Measurements from ENCODE around the gene SGF29.
"Not testable (repeated sequence)": the region's sequence is repeated elsewhere in the genome, so short reads cannot be mapped to it uniquely, and the experiment has no call there.

The SGF29 gene

DNA sequence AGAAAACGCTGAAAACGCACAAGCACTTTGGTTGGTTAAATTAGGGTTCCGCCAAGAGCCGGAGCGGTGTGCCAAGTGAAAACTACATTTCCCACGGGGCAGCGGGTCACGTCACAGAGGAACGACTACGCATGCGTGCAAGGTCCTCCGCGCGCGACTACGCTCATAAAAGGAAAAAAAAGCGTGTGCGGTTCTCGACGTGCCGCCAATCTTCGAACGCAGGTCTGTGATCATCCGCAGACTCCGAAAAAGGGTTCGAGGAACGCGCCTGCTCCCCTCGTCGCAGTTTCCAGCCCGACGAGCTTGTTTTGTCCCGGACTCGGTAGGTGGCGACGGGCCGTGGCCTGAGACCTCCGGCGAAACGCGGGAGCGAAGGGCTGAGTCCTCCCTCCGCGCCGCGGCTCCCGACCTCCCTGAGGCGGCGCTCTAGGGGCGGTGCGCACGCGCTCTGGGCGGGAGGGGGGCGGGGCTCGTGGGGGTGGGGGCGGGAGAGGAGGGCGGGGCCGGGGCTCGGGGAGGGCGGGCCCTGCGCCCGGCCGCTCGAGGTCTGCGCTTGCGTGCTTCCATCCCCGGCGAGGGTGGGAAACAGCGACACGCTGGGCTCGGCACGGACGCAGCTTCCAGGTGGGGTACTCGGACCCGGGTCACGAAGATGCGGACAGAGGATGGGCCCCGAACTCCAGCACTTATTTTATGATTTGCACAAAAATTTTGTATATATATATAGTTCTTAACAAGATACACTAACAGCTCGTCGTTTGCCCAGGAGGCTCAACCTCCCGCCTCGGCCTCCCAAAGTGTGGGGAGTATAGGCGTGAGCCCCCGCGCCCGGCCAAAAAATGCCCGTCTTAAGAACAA is at the start of gene SGF29:
Gene SGF29, plus strand, starts transcription at position 145 of the 858 bp plus-strand sequence. CDS start 27,150 bp downstream, outside the sequence.
- DNase-seq = peak; percentile 99

GRCh38 chr16:28504707-28505404 is 48.9 kb upstream of the SGF29 start:
- no peak for DNase-seq

GRCh38 chr16:28505489-28506137 is 48.1 kb upstream of the SGF29 start:
- DNase-seq = no peak

DNA sequence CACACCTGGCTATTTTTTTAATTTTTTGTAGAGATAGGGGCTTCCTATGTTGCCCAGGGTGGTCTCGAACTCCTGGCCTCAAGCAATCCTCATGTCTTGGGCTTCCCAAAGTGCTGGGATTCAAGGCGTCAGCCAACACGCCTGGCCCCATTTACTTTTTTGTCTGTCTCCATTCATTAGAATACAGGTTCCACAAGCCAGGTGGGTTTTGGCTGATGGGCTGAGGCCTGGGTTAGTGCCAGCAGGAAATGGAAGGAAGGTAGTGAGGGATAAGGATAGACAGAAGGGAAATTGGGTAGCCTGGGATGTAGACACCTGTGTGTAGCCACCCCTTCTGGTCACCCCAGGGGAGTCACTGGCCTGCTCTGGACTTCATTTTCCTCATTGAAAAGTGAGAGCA is 42.7 kb upstream of the SGF29 start:
- no peak for DNase-seq

DNA sequence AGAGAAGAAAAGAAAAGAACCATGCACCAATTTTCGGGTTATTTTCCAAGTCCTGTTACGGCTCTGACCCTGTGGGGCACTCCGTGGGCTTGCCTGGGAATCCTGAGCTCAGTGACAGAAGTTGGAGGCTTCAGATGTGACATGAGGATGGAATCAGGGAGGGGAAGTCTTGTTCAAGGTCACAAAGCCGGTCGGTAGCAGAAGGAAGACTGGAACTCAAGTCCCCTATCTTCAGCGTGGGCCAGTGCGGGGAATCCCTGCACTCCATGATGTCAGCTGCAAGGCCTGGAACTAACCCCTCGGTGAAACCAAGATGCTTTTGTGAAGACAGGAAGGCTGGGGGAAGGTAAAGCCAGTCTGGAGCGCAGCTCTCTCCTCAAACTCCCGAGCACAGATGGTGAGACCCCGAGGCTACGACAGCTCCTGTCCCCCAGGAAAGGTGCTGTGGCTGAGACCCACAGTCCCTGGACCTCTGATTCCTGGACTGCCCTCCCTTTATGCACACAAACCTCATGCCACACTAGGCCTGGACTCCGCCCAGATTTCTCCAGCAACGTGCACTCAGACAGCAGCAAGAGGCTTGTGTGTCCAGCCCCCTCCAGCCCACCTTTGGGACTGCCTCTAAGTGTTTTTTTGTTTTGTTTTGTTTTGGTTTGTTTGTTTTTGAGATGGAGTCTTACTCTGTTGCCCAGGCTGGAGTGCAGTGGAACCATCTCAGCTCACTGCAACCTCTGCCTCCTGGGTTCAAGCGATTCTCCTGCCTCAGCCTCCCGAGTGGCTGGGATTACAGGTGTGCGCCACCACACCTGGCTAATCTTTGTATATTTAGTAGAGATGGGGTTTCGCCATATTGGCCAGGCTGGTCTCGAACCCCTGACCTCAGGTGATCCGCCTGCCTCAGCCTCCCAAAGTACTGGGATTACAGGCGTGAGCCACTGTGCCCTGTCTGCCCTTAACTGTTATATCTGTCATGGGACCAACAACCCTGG is 41.6 kb upstream of the SGF29 start:
- no peak for DNase-seq

DNA sequence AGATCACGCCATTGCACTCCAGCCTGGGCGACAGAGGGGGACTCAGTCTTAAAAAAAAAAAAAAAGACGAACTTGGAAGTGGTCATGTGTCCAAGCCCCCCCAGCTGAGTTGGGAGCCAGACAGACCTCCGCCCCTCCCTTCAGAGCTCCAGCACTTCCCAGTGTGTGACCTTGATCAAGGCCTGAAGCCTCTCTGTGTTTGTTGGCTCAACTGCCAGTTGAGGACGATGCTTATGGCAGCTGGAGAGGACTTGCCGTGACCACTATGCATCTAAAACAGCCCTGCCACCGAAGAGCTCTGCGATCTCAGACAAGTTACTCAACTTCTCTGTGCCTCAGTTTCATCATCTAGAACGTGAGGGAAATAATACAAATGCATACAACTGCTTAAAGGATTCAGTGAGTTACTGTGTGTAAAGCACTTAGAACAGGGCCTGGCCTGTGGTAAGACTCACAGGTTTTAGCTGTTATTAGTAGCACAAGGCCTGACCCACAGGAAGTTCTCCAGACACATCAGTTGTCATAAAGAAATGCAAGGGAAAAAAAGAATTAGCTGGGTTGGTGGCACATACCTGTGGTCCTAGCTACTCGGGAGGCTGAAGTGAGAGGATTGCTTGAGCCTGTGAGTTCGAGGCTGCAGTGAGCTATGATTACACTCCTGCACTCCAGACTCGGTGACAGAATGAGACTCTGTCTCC is 40.1 kb upstream of the SGF29 start:
- no peak for DNase-seq

DNA sequence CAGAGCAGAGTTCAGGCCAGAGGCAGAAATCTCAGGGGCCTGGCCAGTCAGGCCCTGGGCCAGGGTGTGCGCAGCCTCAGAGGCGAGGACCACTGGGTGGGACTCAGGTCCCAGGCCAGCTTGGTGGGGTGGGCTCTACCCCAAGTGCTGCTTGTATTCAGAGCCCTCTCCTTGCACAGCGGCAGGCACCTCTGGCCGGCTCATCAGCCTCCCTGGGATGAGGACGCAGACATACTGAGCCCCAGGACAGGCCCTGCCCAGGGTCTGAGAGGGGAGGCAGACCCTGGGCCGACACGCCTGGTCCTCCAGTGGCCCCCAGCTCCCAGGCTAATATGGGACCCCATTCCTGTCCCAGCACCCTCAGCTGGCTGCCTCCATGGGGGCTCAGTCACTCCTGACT is 39.5 kb upstream of the SGF29 start:
- DNase-seq = no peak

GRCh38 chr16:28520672-28521071 is 33.0 kb upstream of the SGF29 start:
- no peak for DNase-seq

GRCh38 chr16:28521436-28521835 is 32.3 kb upstream of the SGF29 start:
- DNase-seq = no peak

GRCh38 chr16:28522792-28523191 is 30.9 kb upstream of the SGF29 start:
- DNase-seq = no peak

- no peak for DNase-seq
Measured at GRCh38 chr16:28524681-28525171, 29.0 kb upstream of the SGF29 start.

- DNase-seq = no peak
Measured at GRCh38 chr16:28526201-28527099, 27.3 kb upstream of the SGF29 start.

DNA sequence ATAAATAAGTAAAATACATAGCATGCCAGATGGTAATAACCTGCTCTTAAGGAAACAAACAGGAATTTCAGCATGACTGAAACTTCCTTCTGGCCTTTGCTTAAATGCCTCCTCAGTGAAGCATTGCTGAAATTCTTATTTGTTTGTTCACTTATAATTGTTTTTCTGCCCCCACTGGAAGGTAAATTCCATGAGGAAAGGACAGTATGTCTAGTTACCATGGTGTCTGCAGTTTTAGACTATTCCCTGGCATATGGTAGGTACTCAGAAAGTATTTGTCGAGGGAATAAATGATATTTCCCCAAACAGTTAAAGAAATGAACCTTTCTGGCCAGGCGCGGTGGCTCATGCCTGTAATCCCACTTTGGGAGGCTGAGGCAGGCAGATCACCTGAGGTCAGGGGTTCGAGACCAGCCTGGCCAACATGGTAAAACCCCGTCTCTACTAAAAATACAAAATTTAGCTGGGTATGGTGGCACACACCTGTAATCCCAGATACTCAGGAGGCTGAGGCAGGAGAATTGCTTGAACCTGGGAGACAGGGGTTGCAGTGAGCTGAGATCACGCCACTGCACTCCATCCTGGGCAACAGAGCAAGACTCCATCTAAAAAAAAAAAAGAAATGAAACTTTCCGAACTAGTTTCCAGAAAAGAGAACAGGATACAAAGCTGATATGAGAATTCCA is 26.5 kb upstream of the SGF29 start:
- DNase-seq = not testable (repeated sequence)

DNA sequence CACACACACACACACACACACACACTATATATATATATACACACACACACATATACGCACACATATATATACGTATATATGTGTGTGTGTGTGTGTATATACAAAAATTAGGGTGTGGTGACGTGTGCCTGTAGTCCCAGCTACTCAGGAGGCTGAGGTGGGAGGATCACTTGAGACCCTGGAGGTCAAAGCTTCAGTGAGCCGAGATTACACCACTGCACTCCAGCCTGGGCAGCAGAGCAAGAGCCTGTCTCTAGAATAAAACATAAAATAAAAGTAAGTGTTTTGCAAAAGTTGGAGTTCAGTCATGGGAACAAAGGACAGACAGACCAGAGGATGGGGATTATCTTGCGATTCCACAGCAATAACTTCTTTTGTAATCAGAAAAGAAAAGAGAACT is 25.7 kb upstream of the SGF29 start:
- no peak for DNase-seq

DNA sequence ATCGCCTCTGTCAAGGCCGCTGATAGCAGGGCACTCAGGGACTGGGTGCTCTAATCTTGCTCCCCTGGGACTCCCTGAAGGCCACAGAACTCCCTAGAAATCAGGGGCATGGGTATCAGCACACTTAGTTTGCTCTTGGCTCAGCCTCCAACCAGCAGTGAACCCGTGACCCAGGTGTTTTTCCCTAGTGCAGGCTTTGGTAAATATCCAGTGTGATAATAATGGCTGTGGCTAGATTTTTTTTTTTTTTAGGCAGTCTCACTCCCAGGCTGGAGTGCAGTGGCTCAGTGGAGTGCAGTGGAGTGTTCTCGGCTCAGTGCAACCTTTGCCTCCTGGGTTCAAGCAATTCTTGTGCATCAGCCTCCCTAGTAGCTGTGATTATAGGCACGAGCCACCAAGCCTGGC is 25.3 kb upstream of the SGF29 start:
- DNase-seq = no peak

- no peak for DNase-seq
Measured at GRCh38 chr16:28529124-28529523, 24.6 kb upstream of the SGF29 start.

DNA sequence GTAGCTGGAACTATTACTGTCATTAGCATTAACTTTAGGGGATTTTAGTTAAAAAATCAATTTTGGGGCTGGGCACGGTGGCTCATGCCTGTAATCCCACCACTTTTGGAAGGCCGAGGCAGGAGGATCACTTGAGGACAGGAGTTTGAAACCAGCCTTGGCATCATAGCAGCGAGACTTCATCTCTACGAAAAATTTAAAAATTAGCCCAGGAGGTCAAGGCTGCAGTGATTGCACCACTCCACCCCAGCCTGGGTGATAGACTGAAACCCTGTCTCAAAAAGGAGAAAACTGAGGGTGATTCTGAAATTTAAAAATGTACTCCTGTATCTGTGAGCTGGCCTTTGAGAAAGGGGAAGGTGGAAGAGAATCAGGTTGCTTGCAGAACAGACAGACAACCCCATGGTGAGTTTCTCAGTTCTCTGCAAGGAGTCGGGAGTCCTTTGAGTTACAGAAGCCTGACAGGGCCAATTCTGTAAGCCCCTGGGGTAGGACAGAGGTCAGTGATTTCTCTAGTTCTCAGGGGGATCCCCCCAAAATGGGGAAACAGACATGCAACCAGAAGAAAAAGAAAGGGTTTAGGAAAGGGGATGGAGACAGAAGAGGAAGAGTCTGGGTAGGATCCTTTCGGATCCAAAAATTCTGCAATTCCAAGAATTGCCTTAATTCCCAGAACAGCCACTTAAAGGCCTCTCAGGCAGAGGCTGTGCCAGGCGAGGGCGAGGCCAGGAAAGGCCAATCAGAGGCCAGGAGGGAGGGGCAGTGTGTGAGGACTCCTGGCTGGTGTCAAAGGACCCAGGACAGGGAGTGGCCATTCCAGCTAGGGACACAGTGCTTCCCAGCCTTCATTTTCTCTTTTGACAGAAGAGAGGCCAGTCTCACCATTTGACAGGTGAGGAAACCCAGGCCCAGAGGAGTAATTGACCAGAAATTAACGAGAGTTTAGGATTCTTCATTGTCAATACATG is 21.7 kb upstream of the SGF29 start:
- DNase-seq = no peak

- no peak for DNase-seq
Measured at GRCh38 chr16:28532940-28533647, 20.6 kb upstream of the SGF29 start.

Data from eye (tissue), 1 donor.